Measurements from ENCODE around the gene ZNF417. TPM values are rescaled to one million over a fixed set of nuclear protein-coding genes. Genes with fewer than 3 reads are reported as not detected.
A peak's percentile ranks its signal among the peaks of the same experiment; 100 is the strongest.

Gene ZNF417
- total RNA-seq, 6 experiments from 2014 or later: 4.1 to 12.6 (median 7.8) TPM

GRCh38 chr19:57949702-57950101, 33.3 kb upstream of the ZNF417 start:
- Histone ChIP-seq H3K27ac (no peak overlapping the region), H3K36me3 (no peaks in the 10 kb centered on the region), H3K27me3 (no peaks in the 10 kb centered on the region), H3K4me3 (no peak overlapping the region), H3K4me1 (peaks cover 0 to 5% (median 0%) of the 10 kb centered on the region in 4 donors), H3K9me3 (no peaks in the 10 kb centered on the region)
- intact Hi-C loops (cut with DNase I): no loop called here
- DNase-seq: no peak
- 91% methylated on average over 3 of the region's 12 CpGs for WGBS (ENCODE audit: insufficient coverage, low coverage, low lambda C conversion rate, missing lambda C conversion rate)
- TF ChIP-seq CTCF (IDR thresholded peaks at IDR 0.05): no peak
- TF ChIP-seq POLR2A (IDR thresholded peaks at IDR 0.05): no peak
- no peak for ATAC-seq

- Histone ChIP-seq H3K27ac (no peak overlapping the region), H3K36me3 (no peaks in the 10 kb centered on the region), H3K9me3 (no peaks in the 10 kb centered on the region), H3K4me3 (no peak overlapping the region), H3K27me3 (no peaks in the 10 kb centered on the region), H3K4me1 (peaks cover 0 to 5% (median 0%) of the 10 kb centered on the region in 4 donors)
- 100% methylated on average over 3 of the region's 24 CpGs for WGBS (ENCODE audit: insufficient coverage, low coverage, low lambda C conversion rate, missing lambda C conversion rate)
- TF ChIP-seq POLR2A (IDR thresholded peaks at IDR 0.05) (no peak), CTCF (IDR thresholded peaks at IDR 0.05) (no peak)
- ATAC-seq (no peak), DNase-seq (no peak)
- intact Hi-C loops (cut with DNase I): no loop called here
Observed at GRCh38 chr19:57949296-57949695, 32.9 kb upstream of the ZNF417 start.

- intact Hi-C loops (cut with DNase I): no loop called here
- DNase-seq (peak; percentile 91 to 95 (median 94)), ATAC-seq (peak; percentile 97 to 99 (median 99))
- no peaks in the 10 kb centered on the region for H3K36me3 ChIP-seq
- peaks cover 0 to 5% (median 0%) of the 10 kb centered on the region in 4 donors for H3K4me1 ChIP-seq
- no peaks in the 10 kb centered on the region for H3K9me3 ChIP-seq
- WGBS (ENCODE audit: insufficient coverage, low coverage, low lambda C conversion rate, missing lambda C conversion rate): 20% methylated on average over 22 of the region's 54 CpGs
- peak within 1 kb of the TSS in 1 of 3 donors; percentile 25 for H3K27ac ChIP-seq
- H3K27me3 ChIP-seq: no peaks in the 10 kb centered on the region
- TF ChIP-seq POLR2A (IDR thresholded peaks at IDR 0.05) (no peak), CTCF (IDR thresholded peaks at IDR 0.05) (peak; percentile 55 to 70 (median 59))
- H3K4me3 ChIP-seq: peak within 1 kb of the TSS; percentile 84 to 92 (median 86)
Observed at GRCh38 chr19:57947419-57948134, 31.2 kb upstream of the ZNF417 start, which contains the start of gene ZNF256. ZNF256 (minus strand) TSS chr19:57947706; CDS start chr19:57947474, 232 bp downstream.

- no peak for ATAC-seq
Observed at GRCh38 chr19:57947088-57947418, 30.7 kb upstream of the ZNF417 start.

More at GRCh38 chr19:57947088-57947418, 30.7 kb upstream of the ZNF417 start:
- no peak for DNase-seq
- Histone ChIP-seq H3K4me3 (peak overlapping the region; percentile 84 to 92 (median 86)), H3K4me1 (peaks cover 0 to 5% (median 0%) of the 10 kb centered on the region in 4 donors), H3K27ac (peak overlapping the region in 1 of 3 donors; percentile 25), H3K27me3 (no peaks in the 10 kb centered on the region), H3K9me3 (peaks cover 0 to 2% (median 0%) of the 10 kb centered on the region in 4 donors), H3K36me3 (peaks cover 0 to 4% (median 1%) of the 10 kb centered on the region in 4 donors)
- WGBS (ENCODE audit: insufficient coverage, low coverage, low lambda C conversion rate, missing lambda C conversion rate): 7% methylated on average over 5 of the region's 18 CpGs
- no peak for TF ChIP-seq POLR2A (IDR thresholded peaks at IDR 0.05)
- TF ChIP-seq CTCF (IDR thresholded peaks at IDR 0.05): no peak
- intact Hi-C loops (cut with DNase I): no loop called here

Data from right lobe of liver (tissue), 6 donors.